Hippocampal formation (tissue), 2 donors: ENCODE measurements around the gene PAH.

Experiments used
- DNase-seq, 2 donors: peaks; one replicate each; lab custom pipeline; 2025; lab: John Stamatoyannopoulos, UW

The PAH gene

DNA sequence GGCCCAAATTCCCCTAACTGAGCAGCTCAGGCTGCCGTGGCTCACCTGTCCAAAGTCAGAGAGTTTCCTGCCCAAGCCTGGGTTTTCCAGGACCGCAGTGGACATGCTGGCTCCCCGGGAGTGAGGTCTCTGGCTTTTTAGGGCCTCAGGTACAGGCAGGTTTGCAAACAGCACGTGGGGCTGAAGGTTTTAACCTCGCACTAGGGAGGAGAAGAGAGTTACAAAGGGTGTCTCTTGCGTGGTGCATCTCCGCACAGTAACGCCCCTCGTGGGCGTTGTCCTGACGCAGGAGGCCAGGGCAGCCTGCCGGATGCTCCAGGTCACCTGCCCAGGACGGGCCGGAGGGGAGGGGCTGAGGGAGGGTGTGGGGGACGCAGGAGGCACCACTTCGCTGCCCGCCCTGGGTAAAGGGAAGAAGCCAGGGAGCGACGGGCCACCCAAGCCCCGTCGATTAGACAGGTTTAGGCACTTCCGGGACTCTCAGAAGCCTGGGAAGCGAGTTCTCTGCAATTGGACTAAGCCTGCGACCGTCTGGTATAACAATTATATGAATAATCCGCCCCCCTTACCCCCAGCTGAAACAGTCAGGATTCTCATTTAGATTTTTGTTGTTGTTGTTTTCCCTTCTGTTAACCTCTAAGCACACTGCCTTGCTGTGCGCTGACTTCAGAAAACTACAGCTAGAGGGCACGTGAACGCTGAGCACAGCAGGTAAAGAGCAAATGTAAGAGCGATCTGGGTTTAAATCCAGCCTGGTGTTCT lies at the start of gene PAH:
Gene PAH (minus strand): TSS at position 219 of the 762 bp plus-strand sequence. CDS start 114 bp downstream, at position 105.
- no peak for DNase-seq

- no peak for DNase-seq
Measured at GRCh38 chr12:102966200-102966863, 49.3 kb upstream of the PAH start.

GRCh38 chr12:102965281-102966155 lies 48.5 kb upstream of the PAH start:
- DNase-seq, result peak; percentile 38 to 42

GRCh38 chr12:102964872-102965271 lies 47.8 kb upstream of the PAH start:
- DNase-seq, result peak in 1 of 2 donors; percentile 34

DNA sequence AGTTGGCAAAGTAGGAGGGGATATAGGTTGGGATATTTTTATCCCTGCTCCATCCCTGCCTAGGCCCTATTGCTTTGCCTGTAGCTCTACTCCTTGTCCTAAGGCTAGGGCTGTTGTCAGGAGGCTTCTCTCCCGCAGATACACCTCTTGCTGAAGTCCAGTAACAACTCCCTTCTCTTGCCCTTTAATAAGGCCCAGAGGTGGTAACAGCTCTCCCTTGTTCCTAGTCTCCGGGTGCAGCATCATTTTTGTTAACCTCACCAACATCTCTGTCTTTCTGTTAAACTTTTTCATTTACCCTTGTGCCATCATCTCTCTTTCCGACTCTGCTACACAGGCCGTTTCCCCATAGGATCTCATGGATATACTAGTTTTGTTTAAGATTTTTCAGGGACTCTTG lies 46.8 kb upstream of the PAH start:
- no peak for DNase-seq

DNA sequence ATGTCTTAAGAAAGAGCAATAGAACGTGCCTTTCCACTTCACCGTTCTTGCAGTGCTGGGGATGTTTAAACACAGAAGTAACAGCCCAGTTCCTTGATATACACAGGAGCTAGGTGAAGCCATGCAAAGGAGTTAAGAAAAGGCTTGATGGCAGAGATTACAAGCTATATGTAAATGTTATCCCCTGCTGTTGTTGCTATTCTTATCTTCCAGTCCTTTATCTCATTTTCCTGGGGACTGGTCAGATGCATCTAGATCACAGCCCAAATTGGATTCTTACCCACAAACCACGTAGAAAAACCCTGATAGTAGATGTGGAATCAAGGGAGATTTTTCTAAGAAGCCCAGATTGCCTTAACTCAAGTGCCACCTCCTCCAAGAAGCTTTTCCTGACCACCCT lies 45.9 kb upstream of the PAH start:
- DNase-seq, result no peak

DNA sequence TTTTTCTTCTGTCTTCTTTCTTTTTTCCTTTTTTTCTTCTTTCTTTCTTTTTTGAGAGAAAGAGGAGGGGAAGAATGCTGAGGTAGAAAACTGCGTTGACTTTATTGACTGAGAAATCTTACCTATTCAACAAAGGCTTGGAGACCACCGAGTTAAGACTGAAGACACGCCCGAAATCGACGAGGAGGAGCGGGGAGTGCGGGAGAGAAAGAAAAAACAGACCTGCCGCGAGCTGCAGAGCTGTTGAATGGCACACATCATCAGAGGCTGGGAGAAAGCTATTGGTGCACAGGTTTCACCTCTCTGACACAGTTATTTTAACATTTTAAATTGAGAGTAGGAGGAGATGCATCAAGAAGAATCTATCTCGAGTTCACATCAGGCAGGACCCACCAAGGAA lies 45.5 kb upstream of the PAH start:
- DNase-seq, result no peak

- no peak for DNase-seq
Measured at GRCh38 chr12:102961466-102961855, 44.4 kb upstream of the PAH start.

DNA sequence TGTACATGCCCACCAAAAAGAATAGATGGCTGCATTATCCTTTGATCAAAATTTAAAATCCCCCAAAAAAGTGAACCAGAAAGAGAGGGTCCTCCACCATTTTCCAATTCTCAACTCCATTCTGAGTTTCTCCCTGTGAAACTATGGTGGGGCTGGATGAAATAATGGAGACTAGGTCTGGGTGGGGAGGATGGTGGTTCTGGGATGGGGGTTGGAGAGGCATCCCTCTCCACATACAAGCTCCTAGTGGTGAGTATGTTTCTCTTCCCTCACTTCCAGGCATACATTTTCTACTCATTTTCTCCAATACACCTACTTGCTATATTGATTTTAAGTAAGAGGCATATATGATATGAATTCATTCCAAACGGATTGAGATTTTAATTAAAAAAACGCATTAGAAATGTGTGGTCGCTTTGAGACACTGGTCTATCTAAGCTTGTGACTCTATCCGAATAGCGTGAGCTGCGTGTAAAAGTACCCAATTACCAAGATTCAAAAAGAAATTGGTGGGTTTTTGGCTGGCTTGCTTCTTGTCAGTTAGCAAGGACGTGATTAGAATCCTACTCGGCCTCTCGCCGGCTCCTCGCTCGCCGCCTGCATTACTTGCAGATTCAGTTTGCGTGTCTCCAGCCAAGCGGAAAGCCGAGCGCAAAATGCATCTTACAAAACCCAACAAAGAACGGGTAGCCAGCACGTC lies 43.9 kb upstream of the PAH start:
- DNase-seq, result peak; percentile 32 to 40

DNA sequence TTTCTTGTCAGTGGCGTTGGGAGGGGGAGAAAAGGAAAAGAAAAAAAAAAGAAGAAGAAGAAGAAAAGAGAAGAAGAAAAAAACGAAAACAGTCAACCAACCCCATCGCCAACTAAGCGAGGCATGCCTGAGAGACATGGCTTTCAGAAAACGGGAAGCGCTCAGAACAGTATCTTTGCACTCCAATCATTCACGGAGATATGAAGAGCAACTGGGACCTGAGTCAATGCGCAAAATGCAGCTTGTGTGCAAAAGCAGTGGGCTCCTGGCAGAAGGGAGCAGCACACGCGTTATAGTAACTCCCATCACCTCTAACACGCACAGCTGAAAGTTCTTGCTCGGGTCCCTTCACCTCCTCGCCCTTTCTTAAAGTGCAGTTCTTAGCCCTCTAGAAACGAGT lies 42.3 kb upstream of the PAH start:
- DNase-seq, result no peak

GRCh38 chr12:102958830-102959176 lies 41.8 kb upstream of the PAH start:
- DNase-seq, result no peak

DNA sequence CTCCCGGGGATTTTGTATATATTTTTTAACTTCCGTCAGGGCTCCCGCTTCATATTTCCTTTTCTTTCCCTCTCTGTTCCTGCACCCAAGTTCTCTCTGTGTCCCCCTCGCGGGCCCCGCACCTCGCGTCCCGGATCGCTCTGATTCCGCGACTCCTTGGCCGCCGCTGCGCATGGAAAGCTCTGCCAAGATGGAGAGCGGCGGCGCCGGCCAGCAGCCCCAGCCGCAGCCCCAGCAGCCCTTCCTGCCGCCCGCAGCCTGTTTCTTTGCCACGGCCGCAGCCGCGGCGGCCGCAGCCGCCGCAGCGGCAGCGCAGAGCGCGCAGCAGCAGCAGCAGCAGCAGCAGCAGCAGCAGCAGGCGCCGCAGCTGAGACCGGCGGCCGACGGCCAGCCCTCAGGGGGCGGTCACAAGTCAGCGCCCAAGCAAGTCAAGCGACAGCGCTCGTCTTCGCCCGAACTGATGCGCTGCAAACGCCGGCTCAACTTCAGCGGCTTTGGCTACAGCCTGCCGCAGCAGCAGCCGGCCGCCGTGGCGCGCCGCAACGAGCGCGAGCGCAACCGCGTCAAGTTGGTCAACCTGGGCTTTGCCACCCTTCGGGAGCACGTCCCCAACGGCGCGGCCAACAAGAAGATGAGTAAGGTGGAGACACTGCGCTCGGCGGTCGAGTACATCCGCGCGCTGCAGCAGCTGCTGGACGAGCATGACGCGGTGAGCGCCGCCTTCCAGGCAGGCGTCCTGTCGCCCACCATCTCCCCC lies 41.2 kb upstream of the PAH start:
- peak in 1 of 2 donors; percentile 47 for DNase-seq

GRCh38 chr12:102957339-102958050 lies 40.5 kb upstream of the PAH start, which contains the start of gene ASCL1:
ASCL1 (plus strand) TSS chr12:102957674; CDS start chr12:102958245, 571 bp downstream.
- peak in 1 of 2 donors; percentile 34 for DNase-seq

DNA sequence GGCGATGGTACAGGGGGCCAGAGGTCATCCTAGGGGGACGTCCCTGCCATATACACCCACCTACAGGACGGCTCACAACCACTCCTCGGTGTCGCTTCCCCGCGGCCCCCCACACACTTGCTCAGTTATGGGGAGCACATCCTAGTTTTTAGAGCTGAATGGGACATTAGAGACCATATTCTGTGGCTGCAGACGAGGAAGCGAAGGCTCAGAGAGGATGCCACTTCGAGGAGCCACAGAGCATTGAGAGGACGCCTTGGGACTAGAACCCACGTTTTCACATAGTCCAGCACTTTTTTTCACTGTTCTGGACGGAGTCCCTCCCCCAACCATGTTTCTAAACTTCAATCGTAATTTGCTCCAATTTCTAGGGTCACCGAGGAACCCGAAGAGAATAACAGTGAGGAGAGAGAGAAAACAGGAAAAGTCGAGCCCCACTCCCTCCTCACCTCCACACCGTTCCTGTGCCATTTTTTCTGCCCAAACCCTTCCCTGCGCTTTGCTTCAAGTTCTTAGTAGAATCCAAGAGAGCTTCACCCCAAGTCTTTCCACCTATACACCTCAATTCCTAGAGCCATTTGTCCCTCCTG lies 39.8 kb upstream of the PAH start:
- DNase-seq, result no peak

GRCh38 chr12:102955926-102956737 lies 39.1 kb upstream of the PAH start:
- peak in 1 of 2 donors; percentile 35 for DNase-seq

- no peak for DNase-seq
Measured at GRCh38 chr12:102954134-102954533, 37.1 kb upstream of the PAH start.

GRCh38 chr12:102953221-102953620 lies 36.2 kb upstream of the PAH start:
- no peak for DNase-seq

- DNase-seq, result no peak
Measured at GRCh38 chr12:102951841-102952240, 34.8 kb upstream of the PAH start.

DNA sequence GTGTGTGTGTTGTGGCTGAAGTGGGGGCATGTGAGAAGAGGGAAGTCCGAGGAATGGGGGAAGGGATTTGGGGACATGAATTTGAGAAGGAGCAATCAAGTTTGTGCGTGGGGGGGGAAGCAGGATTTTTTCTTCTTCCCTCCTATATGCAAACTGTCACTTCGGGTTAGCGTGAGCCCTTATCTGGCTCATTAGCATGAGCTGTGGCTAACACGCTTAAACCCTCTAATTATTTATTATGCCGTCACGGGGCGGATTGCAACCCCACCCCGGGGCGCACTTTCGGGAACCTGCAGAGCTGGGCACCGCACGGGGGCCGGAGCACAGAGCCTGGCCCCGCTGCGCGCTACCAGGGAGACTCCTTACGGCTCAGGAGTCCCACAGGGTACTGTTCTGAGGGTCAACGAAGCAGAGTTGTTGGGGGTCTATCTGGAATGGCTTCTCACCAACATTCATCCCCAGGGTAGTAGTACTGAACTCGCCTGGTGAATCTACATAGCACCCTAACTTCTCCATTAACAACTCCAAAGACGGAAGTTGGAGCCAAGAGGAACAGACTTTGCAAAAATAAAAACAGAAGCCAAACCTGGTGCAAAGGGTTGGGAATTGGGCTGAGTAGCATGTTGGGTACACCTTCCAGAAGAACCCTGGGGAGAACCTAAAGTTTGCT lies 34.0 kb upstream of the PAH start:
- no peak for DNase-seq
